ENCODE measurements around the gene TMEM17. TPM values are rescaled to one million over a fixed set of nuclear protein-coding genes. Genes with fewer than 3 reads are reported as not detected.

TMEM17 gene
- total and polyA plus RNA-seq, 2 donors (not counting 1 experiment from before 2014, with no cell fraction given): 2.5 to 4.9 TPM

- Histone ChIP-seq H3K9ac (ENCODE audit: insufficient read depth, low read length) (no peak overlapping the region), H2AFZ (ENCODE audit: low read length) (peak overlapping the region; percentile 80), H3K27ac (ENCODE audit: insufficient read depth, low read length) (peak overlapping the region; percentile 76), H3K9me3 (ENCODE audit: control insufficient read depth, insufficient read depth, low read depth, low read length) (no peaks in the 10 kb centered on the region), H4K20me1 (ENCODE audit: control insufficient read depth, extremely low read depth, insufficient read depth, low read length) (no peaks in the 10 kb centered on the region), H3K79me2 (ENCODE audit: control insufficient read depth, insufficient read depth, low read length) (no peaks in the 10 kb centered on the region), H3K36me3 (ENCODE audit: control insufficient read depth, insufficient read depth, low read length) (no peaks in the 10 kb centered on the region), H3K4me3 (replicated peaks in 1 of 4; ENCODE audit: control extremely low read depth in 1 of 4, insufficient read depth in 1 of 4, low read depth in 3 of 4, low read length in 4 of 4) (no peak overlapping the region), H3K27me3 (ENCODE audit: control insufficient read depth, insufficient read depth, low read length) (no peaks in the 10 kb centered on the region), H3K4me2 (ENCODE audit: extremely low read depth, insufficient read depth, low read length) (no peak overlapping the region), H3K4me1 (ENCODE audit: control insufficient read depth, extremely low read depth, insufficient read depth, low read length) (peaks cover 4% of the 10 kb centered on the region)
- TF ChIP-seq EZH2 (IDR thresholded peaks at IDR 0.05; ENCODE audit: low read length, missing control alignments) (no peak), CTCF (conservative IDR thresholded peaks at IDR 0.05 in 1 of 2, IDR thresholded peaks at IDR 0.05 in 1 of 2; ENCODE audit: low read depth in 1 of 2, low read length in 2 of 2) (no peak)
- no peak for DNase-seq (ENCODE audit: low read depth in 2 of 2)
Measured at GRCh38 chr2:62504657-62505056, 1.3 kb downstream of the TMEM17 start.

GRCh38 chr2:62501794-62502500 lies 4.0 kb downstream of the TMEM17 start:
- H3K4me2 ChIP-seq (ENCODE audit: extremely low read depth, insufficient read depth, low read length): no peak overlapping the region
- H3K79me2 ChIP-seq (ENCODE audit: control insufficient read depth, insufficient read depth, low read length): no peaks in the 10 kb centered on the region
- peak overlapping the region; percentile 73 for H3K27ac ChIP-seq (ENCODE audit: insufficient read depth, low read length)
- TF ChIP-seq EZH2 (IDR thresholded peaks at IDR 0.05; ENCODE audit: low read length, missing control alignments) (no peak), CTCF (conservative IDR thresholded peaks at IDR 0.05 in 1 of 2, IDR thresholded peaks at IDR 0.05 in 1 of 2; ENCODE audit: low read depth in 1 of 2, low read length in 2 of 2) (no peak)
- H3K4me3 ChIP-seq (replicated peaks in 1 of 4; ENCODE audit: control extremely low read depth in 1 of 4, insufficient read depth in 1 of 4, low read depth in 3 of 4, low read length in 4 of 4): no peak overlapping the region
- peak; percentile 51 to 82 for DNase-seq (ENCODE audit: low read depth in 2 of 2)
- H4K20me1 ChIP-seq (ENCODE audit: control insufficient read depth, extremely low read depth, insufficient read depth, low read length): no peaks in the 10 kb centered on the region
- no peak overlapping the region for H3K9ac ChIP-seq (ENCODE audit: insufficient read depth, low read length)
- no peaks in the 10 kb centered on the region for H3K9me3 ChIP-seq (ENCODE audit: control insufficient read depth, insufficient read depth, low read depth, low read length)
- peak overlapping the region; percentile 58 for H2AFZ ChIP-seq (ENCODE audit: low read length)
- peaks cover 4% of the 10 kb centered on the region for H3K4me1 ChIP-seq (ENCODE audit: control insufficient read depth, extremely low read depth, insufficient read depth, low read length)
- no peaks in the 10 kb centered on the region for H3K27me3 ChIP-seq (ENCODE audit: control insufficient read depth, insufficient read depth, low read length)
- no peaks in the 10 kb centered on the region for H3K36me3 ChIP-seq (ENCODE audit: control insufficient read depth, insufficient read depth, low read length)

- H3K27me3 ChIP-seq (ENCODE audit: control insufficient read depth, insufficient read depth, low read length): no peaks in the 10 kb centered on the region
- no peaks in the 10 kb centered on the region for H3K9me3 ChIP-seq (ENCODE audit: control insufficient read depth, insufficient read depth, low read depth, low read length)
- no peak overlapping the region for H3K4me3 ChIP-seq (replicated peaks in 1 of 4; ENCODE audit: control extremely low read depth in 1 of 4, insufficient read depth in 1 of 4, low read depth in 3 of 4, low read length in 4 of 4)
- no peak overlapping the region for H3K4me2 ChIP-seq (ENCODE audit: extremely low read depth, insufficient read depth, low read length)
- H4K20me1 ChIP-seq (ENCODE audit: control insufficient read depth, extremely low read depth, insufficient read depth, low read length): no peaks in the 10 kb centered on the region
- H3K4me1 ChIP-seq (ENCODE audit: control insufficient read depth, extremely low read depth, insufficient read depth, low read length): peaks cover 4% of the 10 kb centered on the region
- TF ChIP-seq EZH2 (IDR thresholded peaks at IDR 0.05; ENCODE audit: low read length, missing control alignments) (no peak), CTCF (conservative IDR thresholded peaks at IDR 0.05 in 1 of 2, IDR thresholded peaks at IDR 0.05 in 1 of 2; ENCODE audit: low read depth in 1 of 2, low read length in 2 of 2) (no peak)
- H3K36me3 ChIP-seq (ENCODE audit: control insufficient read depth, insufficient read depth, low read length): no peaks in the 10 kb centered on the region
- peak overlapping the region; percentile 6 for H2AFZ ChIP-seq (ENCODE audit: low read length)
- no peak overlapping the region for H3K9ac ChIP-seq (ENCODE audit: insufficient read depth, low read length)
- no peak for DNase-seq (ENCODE audit: low read depth in 2 of 2)
- H3K27ac ChIP-seq (ENCODE audit: insufficient read depth, low read length): peak overlapping the region; percentile 73
- H3K79me2 ChIP-seq (ENCODE audit: control insufficient read depth, insufficient read depth, low read length): no peaks in the 10 kb centered on the region
Measured at GRCh38 chr2:62501069-62501468, 4.9 kb downstream of the TMEM17 start.

All from fibroblast of lung (primary cell).